SK-N-SH (cell line): ENCODE results near the gene NCAM2. TPM values are rescaled to one million over a fixed set of nuclear protein-coding genes. Genes with fewer than 3 reads are reported as not detected.

Source experiments
- CTCF ChIA-PET: fragments of 300-600, 350-600 bp; formaldehyde crosslinking; extraction: SDS; loops from one replicate; lab custom pipeline; 2021; lab: Yijun Ruan, JAX
- POLR2A ChIA-PET: fragments of 350-600 bp; sonication (Branson Sonifier 250); formaldehyde crosslinking; extraction: SDS; loops from one replicate; lab custom pipeline; 2020; ENCODE audit warnings: antibody characterized with exemption, inconsistent platforms; lab: Yijun Ruan, JAX
- DNase-seq: peaks from one replicate; pipeline ENCODE4 v3.0.0; 2012
- H2AFZ ChIP-seq: fragments of 200-600 bp; sonication (generic); 2 replicates; pipeline ENCODE4 v1.8.1; 2016; ENCODE audit warnings: antibody characterized with exemption, mild to moderate bottlenecking, low read depth
- H3F3A ChIP-seq: fragments of 200-600 bp; sonication (generic); replicated peaks from 2 replicates; pipeline ENCODE3; 2016; ENCODE audit warnings: antibody characterized with exemption, mild to moderate bottlenecking; ENCODE audit not compliant: insufficient read depth
- H3K27ac ChIP-seq, 2 experiments: fragments of 200-500 bp in 1 of 2; fragments of 200-600 bp in 1 of 2; sonication (Bioruptor generic) in 1 of 2; sonication (generic), shearing (Covaris generic) in 1 of 2; 2 replicates each; pipeline versions ENCODE4 v1.5.1 to v1.6.1; 2014 to 2016; ENCODE audit warnings: low read depth in 2 of 2, inconsistent platforms in 1 of 2, low read length in 1 of 2, mild to moderate bottlenecking in 1 of 2, mixed read lengths in 1 of 2
- H3K27me3 ChIP-seq: fragments of 200-600 bp; sonication (generic), shearing (Covaris generic); 2 replicates; pipeline ENCODE4 v1.6.1; 2016; ENCODE audit warnings: mixed run types; ENCODE audit not compliant: insufficient read depth
- H3K36me3 ChIP-seq, 2 experiments: fragments of 200-500 bp in 1 of 2; fragments of 200-600 bp in 1 of 2; sonication (Bioruptor generic) in 1 of 2; sonication (generic) in 1 of 2; replicated peaks in 1 of 2; 2 replicates each; pipeline versions ENCODE3 to v1.5.1; 2014 to 2016; ENCODE audit warnings: low read length in 1 of 2, mild to moderate bottlenecking in 1 of 2; ENCODE audit not compliant: insufficient read depth in 2 of 2, control insufficient read depth in 1 of 2
- H3K4me1 ChIP-seq, 2 experiments: fragments of 200-500 bp in 1 of 2; fragments of 200-600 bp in 1 of 2; sonication (Bioruptor generic) in 1 of 2; sonication (generic), shearing (Covaris generic) in 1 of 2; 2 replicates each; pipeline versions ENCODE4 v1.5.1 to v1.6.1; 2014 to 2016; ENCODE audit warnings: low read depth in 1 of 2, low read length in 1 of 2, mixed run types in 1 of 2; ENCODE audit not compliant: insufficient read depth in 2 of 2, control insufficient read depth in 1 of 2
- H3K4me2 ChIP-seq: fragments of 200-600 bp; sonication (generic), shearing (Covaris generic); 2 replicates; pipeline ENCODE4 v1.6.1; 2017; ENCODE audit warnings: mixed run types
- H3K4me3 ChIP-seq, 2 experiments: fragments of 200-500 bp in 1 of 2; fragments of 200-600 bp in 1 of 2; sonication (Bioruptor generic) in 1 of 2; sonication (generic), shearing (Covaris generic) in 1 of 2; 2 replicates each; pipeline versions ENCODE4 v1.5.1 to v1.8.1; 2014 to 2016; ENCODE audit warnings: low read depth in 2 of 2, inconsistent platforms in 1 of 2, low read length in 1 of 2, mild to moderate bottlenecking in 1 of 2, mixed read lengths in 1 of 2, moderate library complexity in 1 of 2
- H3K79me2 ChIP-seq: fragments of 200-600 bp; sonication (generic); 2 replicates; pipeline ENCODE4 v1.8.1; 2017; ENCODE audit warnings: mild to moderate bottlenecking; ENCODE audit not compliant: insufficient read depth
- H3K9ac ChIP-seq: fragments of 200-600 bp; sonication (generic); 2 replicates; pipeline ENCODE4 v1.6.1; 2017; ENCODE audit warnings: mixed run types
- H3K9me2 ChIP-seq: fragments of 200-600 bp; sonication (generic); 2 replicates; pipeline ENCODE4 v1.6.1; 2017; ENCODE audit warnings: mixed run types
- H3K9me3 ChIP-seq: fragments of 200-600 bp; sonication (generic); 2 replicates; pipeline ENCODE4 v1.6.1; 2017; ENCODE audit warnings: mixed run types, mild to moderate bottlenecking, moderate library complexity
- H4K20me1 ChIP-seq: fragments of 200-600 bp; sonication (generic); 2 replicates; pipeline ENCODE4 v1.6.1; 2017; ENCODE audit warnings: mild to moderate bottlenecking, mixed run types; ENCODE audit not compliant: insufficient read depth
- CHD2 ChIP-seq: fragments of 150-350 bp; IDR thresholded peaks from 2 replicates; pipeline ENCODE4 v1.6.1; 2018; ENCODE audit warnings: low read length; ENCODE audit not compliant: partially characterized antibody
- ELF1 ChIP-seq: IDR thresholded peaks from 2 replicates; pipeline ENCODE4 v1.4.0; 2012
- EP300 ChIP-seq, 2 experiments: IDR thresholded peaks; 2 replicates each; pipeline versions ENCODE4 v1.4.0 to v1.6.1; 2012; ENCODE audit warnings: borderline replicate concordance in 1 of 2, low read depth in 1 of 2, low read length in 1 of 2
- FOSL2 ChIP-seq: IDR thresholded peaks from 2 replicates; pipeline ENCODE4 v1.4.0; 2012; ENCODE audit warnings: low read depth, mild to moderate bottlenecking, moderate library complexity, borderline replicate concordance
- FOXJ3 ChIP-seq: sonication (generic); formaldehyde crosslinking; IDR thresholded peaks from 2 replicates; pipeline ENCODE4 v1.5.1; 2020; ENCODE audit warnings: mild to moderate bottlenecking, missing genetic modification reagents
- IRF3 ChIP-seq: fragments of 150-350 bp; IDR thresholded peaks from 2 replicates; pipeline ENCODE4 v1.6.1; 2016; ENCODE audit warnings: mild to moderate bottlenecking, low read depth, low read length
- MXI1 ChIP-seq: IDR thresholded peaks from 2 replicates; pipeline ENCODE4 v1.6.1; 2012; ENCODE audit warnings: mild to moderate bottlenecking, low read depth, low read length, improper control_type of control experiment
- NFIC ChIP-seq: IDR thresholded peaks from 2 replicates; pipeline ENCODE4 v1.4.0; 2012; ENCODE audit warnings: borderline replicate concordance
- NRF1 ChIP-seq: IDR thresholded peaks from 2 replicates; pipeline ENCODE4 v1.6.1; 2012; ENCODE audit warnings: low read depth, mild to moderate bottlenecking, low read length
- RFX5 ChIP-seq: IDR thresholded peaks from 2 replicates; pipeline ENCODE4 v1.6.1; 2012; ENCODE audit warnings: mild to moderate bottlenecking, improper control_type of control experiment, low read length
- RXRA ChIP-seq: IDR thresholded peaks from 2 replicates; pipeline ENCODE4 v1.4.0; 2012; ENCODE audit warnings: low read depth, mild to moderate bottlenecking, borderline replicate concordance
- SIN3A ChIP-seq: IDR thresholded peaks from 2 replicates; pipeline ENCODE4 v1.6.1; 2012; ENCODE audit warnings: low read depth, mild to moderate bottlenecking, low read length, moderate library complexity, borderline replicate concordance
- TAF1 ChIP-seq: IDR thresholded peaks from 2 replicates; pipeline ENCODE4 v1.6.1; 2012; ENCODE audit warnings: low read depth, mild to moderate bottlenecking, low read length, moderate library complexity, borderline replicate concordance
- TEAD4 ChIP-seq: IDR thresholded peaks from 2 replicates; pipeline ENCODE4 v1.4.0; 2012; ENCODE audit warnings: mild to moderate bottlenecking, borderline replicate concordance; ENCODE audit not compliant: insufficient read depth
- YY1 ChIP-seq: IDR thresholded peaks from 2 replicates; pipeline ENCODE4 v1.4.0; 2012; ENCODE audit warnings: low read depth, mild to moderate bottlenecking
- WGBS: methylation state at CpG from one replicate; pipeline ENCODE4 v1.1.6; 2017; ENCODE audit warnings: low lambda C conversion rate; 5-methylcytosine and 5-hydroxymethylcytosine counted together
- polyA plus RNA-seq, 3 experiments: library from polyadenylated mRNA; depleted of rRNA; stranded (reverse); fragments of >200 nt; gene quantifications; 2 replicates each; pipeline ENCODE4 v1.2.3, GENCODE V29; 2012
- TF ChIP-seq, protein P1 (sequence below): fragments of 150-350 bp; IDR thresholded peaks from 2 replicates; pipeline ENCODE4 v1.6.1; 2017; ENCODE audit warnings: antibody characterized with exemption, low read length, low read depth, borderline replicate concordance
- TF ChIP-seq, protein P2 (sequence below): IDR thresholded peaks from 2 replicates; pipeline ENCODE4 v1.6.1; 2012; ENCODE audit warnings: mild to moderate bottlenecking, low read depth, low read length, moderate library complexity

NCAM2 gene
- polyA plus RNA-seq, 1 of the 3 experiments (the other 2 are of a cell fraction) = 2.1 TPM

DNA sequence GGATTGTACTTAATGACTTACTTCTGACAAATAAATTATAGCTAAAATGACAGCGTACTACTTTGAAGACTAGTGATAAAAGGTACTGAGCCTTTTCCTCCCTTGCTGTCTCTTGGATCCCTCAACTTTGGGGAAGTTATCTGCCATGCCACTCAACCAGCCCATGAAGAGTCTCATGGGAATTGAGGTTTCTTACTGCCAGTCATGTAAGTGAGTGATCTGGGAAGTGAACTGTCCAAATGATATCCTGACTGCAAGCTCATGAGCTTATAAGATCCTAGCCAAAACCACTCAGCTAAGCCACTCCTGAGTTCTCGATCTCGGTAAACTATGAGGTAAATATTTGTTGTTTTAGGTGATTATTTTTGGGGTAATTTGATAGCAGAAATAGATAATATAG lies 247.8 kb downstream of the NCAM2 start (continued):
- TF ChIP-seq NFIC = no peak
- TF ChIP-seq, protein P1, sequence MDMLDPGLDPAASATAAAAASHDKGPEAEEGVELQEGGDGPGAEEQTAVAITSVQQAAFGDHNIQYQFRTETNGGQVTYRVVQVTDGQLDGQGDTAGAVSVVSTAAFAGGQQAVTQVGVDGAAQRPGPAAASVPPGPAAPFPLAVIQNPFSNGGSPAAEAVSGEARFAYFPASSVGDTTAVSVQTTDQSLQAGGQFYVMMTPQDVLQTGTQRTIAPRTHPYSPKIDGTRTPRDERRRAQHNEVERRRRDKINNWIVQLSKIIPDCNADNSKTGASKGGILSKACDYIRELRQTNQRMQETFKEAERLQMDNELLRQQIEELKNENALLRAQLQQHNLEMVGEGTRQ = no peak
- TF ChIP-seq FOXJ3 (CRISPR knock-in tag) = no peak

DNA sequence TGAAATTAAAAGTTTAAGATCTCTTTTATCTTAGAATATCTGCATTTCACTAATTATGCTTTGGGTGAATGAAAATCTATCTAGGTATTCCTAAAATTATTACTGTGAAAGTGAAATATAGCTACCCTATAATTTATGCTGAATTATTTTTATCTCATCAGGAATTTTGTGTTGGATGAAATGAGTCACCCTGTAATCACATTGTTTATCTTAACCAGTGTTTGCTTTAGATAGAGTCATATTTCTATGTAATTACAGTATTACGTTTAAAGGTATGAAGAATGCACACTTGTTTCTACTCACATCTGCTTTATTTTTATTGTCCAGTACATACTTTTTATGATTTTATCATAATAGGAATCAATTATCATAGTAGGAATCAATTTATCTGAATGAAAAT lies 249.2 kb downstream of the NCAM2 start:
- Histone ChIP-seq H3K4me2 (no peak overlapping the region), H3K27ac (no peak overlapping the region), H3K4me3 (no peak overlapping the region), H3K36me3 (no peaks in the 10 kb centered on the region), H3K4me1 (no peaks in the 10 kb centered on the region; a peak in 1 of 4 replicates), H3K9ac (no peak overlapping the region), H3F3A (no peaks in the 10 kb centered on the region), H4K20me1 (no peaks in the 10 kb centered on the region), H3K79me2 (no peaks in the 10 kb centered on the region), H3K9me3 (no peaks in the 10 kb centered on the region), H3K27me3 (no peaks in the 10 kb centered on the region), H3K9me2 (no peaks in the 10 kb centered on the region), H2AFZ (no peak overlapping the region)
- CTCF ChIA-PET = no interaction called here
- WGBS = 6% methylated on average over 1 of the region's 1 CpG
- POLR2A ChIA-PET = no interaction called here
- DNase-seq = no peak
- TF ChIP-seq RFX5 (no peak), YY1 (no peak), MXI1 (no peak), CHD2 (no peak), EP300 (IDR thresholded peaks at IDR 0.05; ENCODE audit: borderline replicate concordance in 1 of 2, low read depth in 1 of 2, low read length in 1 of 2) (no peak), TAF1 (no peak), TEAD4 (no peak), ELF1 (no peak), NRF1 (no peak), IRF3 (no peak), FOSL2 (no peak), SIN3A (no peak), RXRA (no peak)
- TF ChIP-seq, protein P2, sequence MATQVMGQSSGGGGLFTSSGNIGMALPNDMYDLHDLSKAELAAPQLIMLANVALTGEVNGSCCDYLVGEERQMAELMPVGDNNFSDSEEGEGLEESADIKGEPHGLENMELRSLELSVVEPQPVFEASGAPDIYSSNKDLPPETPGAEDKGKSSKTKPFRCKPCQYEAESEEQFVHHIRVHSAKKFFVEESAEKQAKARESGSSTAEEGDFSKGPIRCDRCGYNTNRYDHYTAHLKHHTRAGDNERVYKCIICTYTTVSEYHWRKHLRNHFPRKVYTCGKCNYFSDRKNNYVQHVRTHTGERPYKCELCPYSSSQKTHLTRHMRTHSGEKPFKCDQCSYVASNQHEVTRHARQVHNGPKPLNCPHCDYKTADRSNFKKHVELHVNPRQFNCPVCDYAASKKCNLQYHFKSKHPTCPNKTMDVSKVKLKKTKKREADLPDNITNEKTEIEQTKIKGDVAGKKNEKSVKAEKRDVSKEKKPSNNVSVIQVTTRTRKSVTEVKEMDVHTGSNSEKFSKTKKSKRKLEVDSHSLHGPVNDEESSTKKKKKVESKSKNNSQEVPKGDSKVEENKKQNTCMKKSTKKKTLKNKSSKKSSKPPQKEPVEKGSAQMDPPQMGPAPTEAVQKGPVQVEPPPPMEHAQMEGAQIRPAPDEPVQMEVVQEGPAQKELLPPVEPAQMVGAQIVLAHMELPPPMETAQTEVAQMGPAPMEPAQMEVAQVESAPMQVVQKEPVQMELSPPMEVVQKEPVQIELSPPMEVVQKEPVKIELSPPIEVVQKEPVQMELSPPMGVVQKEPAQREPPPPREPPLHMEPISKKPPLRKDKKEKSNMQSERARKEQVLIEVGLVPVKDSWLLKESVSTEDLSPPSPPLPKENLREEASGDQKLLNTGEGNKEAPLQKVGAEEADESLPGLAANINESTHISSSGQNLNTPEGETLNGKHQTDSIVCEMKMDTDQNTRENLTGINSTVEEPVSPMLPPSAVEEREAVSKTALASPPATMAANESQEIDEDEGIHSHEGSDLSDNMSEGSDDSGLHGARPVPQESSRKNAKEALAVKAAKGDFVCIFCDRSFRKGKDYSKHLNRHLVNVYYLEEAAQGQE = no peak
